ENCODE measurements around the gene RNF217.

Gene RNF217

GRCh38 chr6:124990988-124991387 is 28.8 kb downstream of the RNF217 start:
- no peak for DNase-seq

- no peak for DNase-seq
Measured at GRCh38 chr6:124991764-124992295, 29.6 kb downstream of the RNF217 start.

GRCh38 chr6:124993327-124993726 is 31.1 kb downstream of the RNF217 start:
- no peak for DNase-seq

- no peak for DNase-seq
Measured at GRCh38 chr6:124994648-124995047, 32.4 kb downstream of the RNF217 start.

GRCh38 chr6:124995131-124995530 is 32.9 kb downstream of the RNF217 start:
- peak; percentile 77 for DNase-seq

GRCh38 chr6:124995645-124996325 is 33.5 kb downstream of the RNF217 start:
- peak; percentile 72 for DNase-seq

GRCh38 chr6:124996411-124996810 is 34.2 kb downstream of the RNF217 start:
- no peak for DNase-seq

- no peak for DNase-seq
Measured at GRCh38 chr6:124997196-124997875, 35.1 kb downstream of the RNF217 start.

GRCh38 chr6:124999105-124999764 is 37.0 kb downstream of the RNF217 start:
- no peak for DNase-seq

- peak; percentile 76 for DNase-seq
Measured at GRCh38 chr6:125001684-125002405, 39.6 kb downstream of the RNF217 start.

- no peak for DNase-seq
Measured at GRCh38 chr6:125002406-125002741, 40.1 kb downstream of the RNF217 start.

GRCh38 chr6:125003070-125003469 is 40.8 kb downstream of the RNF217 start:
- DNase-seq, result no peak

- DNase-seq, result no peak
Measured at GRCh38 chr6:125004198-125004597, 42.0 kb downstream of the RNF217 start.

- DNase-seq, result no peak
Measured at GRCh38 chr6:125004797-125005595, 42.8 kb downstream of the RNF217 start.

- peak; percentile 80 for DNase-seq
Measured at GRCh38 chr6:125008261-125008703, 46.0 kb downstream of the RNF217 start.

GRCh38 chr6:125008957-125009356 is 46.7 kb downstream of the RNF217 start:
- no peak for DNase-seq

GRCh38 chr6:125009578-125009977 is 47.3 kb downstream of the RNF217 start:
- DNase-seq, result peak; percentile 52

GRCh38 chr6:125013938-125014660 is 51.9 kb downstream of the RNF217 start:
- peak; percentile 87 for DNase-seq

- no peak for DNase-seq
Measured at GRCh38 chr6:125014661-125014957, 52.4 kb downstream of the RNF217 start.

- DNase-seq, result no peak
Measured at GRCh38 chr6:125015152-125015551, 52.9 kb downstream of the RNF217 start.

- DNase-seq, result no peak
Measured at GRCh38 chr6:125018136-125018535, 55.9 kb downstream of the RNF217 start.

- no peak for DNase-seq
Measured at GRCh38 chr6:125019281-125019680, 57.0 kb downstream of the RNF217 start.

Measured in fibroblast of skin of back (primary cell).